Activated naive CD8-positive, alpha-beta T cell treated with anti-CD3 and anti-CD28 coated beads, Interleukin-2, amount 10 ng/mL, durations not matched to agents 7 days and 5 days (primary cell): ENCODE measurements around the gene TTC27. TPM values are rescaled to one million over a fixed set of nuclear protein-coding genes. Genes with fewer than 3 reads are reported as not detected.
A peak's percentile ranks its signal among the peaks of the same experiment; 100 is the strongest.
"Not testable (repeated sequence)": the region's sequence is repeated elsewhere in the genome, so short reads cannot be mapped to it uniquely, and the experiment has no call there.

Experiments used
- ATAC-seq: fragments of 150-1000 bp; cut with Tn5 transposase; one replicate; pipeline ENCODE4 v1.10.0; 2021; ENCODE audit warnings: low read depth, moderate library complexity
- POLR2A ChIA-PET: fragments of 350-600 bp; sonication (Branson Sonifier 250); formaldehyde crosslinking; loops from one replicate; lab custom pipeline; 2021; ENCODE audit warnings: antibody characterized with exemption; lab: Charles Lee
- DNase-seq: peaks from one replicate; pipeline ENCODE4 v3.0.0; 2021
- H3K27ac Mint-ChIP-seq: one replicate; pipeline ENCODE4 v1.8.0; 2022; ENCODE audit warnings: mild to moderate bottlenecking, mixed read lengths
- H3K27me3 Mint-ChIP-seq: one replicate; pipeline ENCODE4 v1.8.0; 2022; ENCODE audit warnings: mild to moderate bottlenecking, moderate library complexity, mixed read lengths
- H3K36me3 Mint-ChIP-seq: one replicate; pipeline ENCODE4 v1.8.0; 2021; ENCODE audit warnings: mild to moderate bottlenecking, mixed read lengths
- H3K4me1 Mint-ChIP-seq: one replicate; pipeline ENCODE4 v1.8.0; 2021; ENCODE audit warnings: mixed read lengths
- H3K4me3 Mint-ChIP-seq: one replicate; pipeline ENCODE4 v1.8.0; 2022; ENCODE audit warnings: mild to moderate bottlenecking, moderate library complexity, mixed read lengths
- H3K9me3 Mint-ChIP-seq: one replicate; pipeline ENCODE4 v1.8.0; 2021; ENCODE audit warnings: mixed read lengths
- total RNA-seq, 2 experiments: library from RNA; stranded (reverse); gene quantifications; one replicate each; pipeline ENCODE4 v1.2.3, GENCODE V29; 2021

The TTC27 gene
- total RNA-seq, 2 experiments from 2014 or later = 14.9 to 19.4 TPM

- POLR2A ChIA-PET = no interaction called here
- H3K4me3 Mint-ChIP-seq = no peak overlapping the region
Measured at GRCh38 chr2:32738939-32739338, 111.1 kb downstream of the TTC27 start.

DNA sequence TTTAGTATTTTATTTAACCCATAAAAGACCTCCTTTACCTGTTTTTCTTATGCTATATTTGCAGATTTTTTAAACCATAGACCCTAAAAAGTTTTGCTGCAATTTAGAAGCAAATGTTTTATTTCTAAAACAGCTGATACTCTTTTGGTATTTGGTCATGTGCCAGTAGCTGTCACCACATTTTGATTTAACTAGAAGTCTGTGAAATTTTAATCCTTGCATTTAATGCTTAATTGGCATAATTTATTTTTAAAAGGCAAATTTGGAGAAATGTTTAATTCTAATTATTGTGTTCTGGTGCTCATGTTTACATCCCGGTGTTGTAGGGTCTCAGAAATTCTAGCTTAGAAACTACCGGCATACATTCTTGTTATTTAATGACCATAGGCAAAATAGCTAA is 111.8 kb downstream of the TTC27 start:
- Mint-ChIP-seq H3K4me1 (no peaks in the 10 kb centered on the region), H3K4me3 (no peak overlapping the region), H3K36me3 (peaks cover 36% of the 10 kb centered on the region), H3K27ac (no peak overlapping the region), H3K27me3 (no peaks in the 10 kb centered on the region), H3K9me3 (peaks cover 1% of the 10 kb centered on the region)
- ATAC-seq (no peak), DNase-seq (no peak)
- POLR2A ChIA-PET = no interaction called here

More at GRCh38 chr2:32738939-32739338, 111.1 kb downstream of the TTC27 start:
- H3K36me3 Mint-ChIP-seq = peaks cover 31% of the 10 kb centered on the region
- DNase-seq (no peak), ATAC-seq (no peak)
- peaks cover 1% of the 10 kb centered on the region for H3K9me3 Mint-ChIP-seq
- no peaks in the 10 kb centered on the region for H3K27me3 Mint-ChIP-seq
- H3K27ac Mint-ChIP-seq = no peak overlapping the region
- H3K4me1 Mint-ChIP-seq = no peaks in the 10 kb centered on the region

DNA sequence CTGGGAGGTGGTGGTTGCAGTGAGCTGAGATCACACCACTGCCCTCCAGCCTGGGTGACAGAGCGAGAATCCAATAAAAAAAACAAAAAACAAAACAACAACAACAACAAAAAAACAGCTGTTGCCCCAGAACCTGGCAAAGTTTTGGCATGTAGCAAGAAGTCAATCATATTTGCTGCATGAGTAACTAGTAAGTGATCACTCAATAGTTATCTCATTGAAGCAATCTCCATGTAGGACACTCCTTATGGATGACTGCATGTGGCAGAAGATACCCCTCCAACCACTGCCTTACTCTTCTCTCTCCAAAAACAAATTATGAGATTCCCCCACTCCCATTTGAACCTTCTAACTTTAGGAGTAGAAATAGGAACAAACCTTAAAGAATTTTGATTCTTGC is 113.7 kb downstream of the TTC27 start:
- peaks cover 1% of the 10 kb centered on the region for H3K9me3 Mint-ChIP-seq
- H3K4me3 Mint-ChIP-seq = no peak overlapping the region
- no peak for ATAC-seq
- POLR2A ChIA-PET = no interaction called here
- H3K4me1 Mint-ChIP-seq = no peaks in the 10 kb centered on the region
- peaks cover 36% of the 10 kb centered on the region for H3K36me3 Mint-ChIP-seq
- H3K27me3 Mint-ChIP-seq = no peaks in the 10 kb centered on the region
- H3K27ac Mint-ChIP-seq = no peak overlapping the region
- DNase-seq = no peak

GRCh38 chr2:32742376-32742775 is 114.5 kb downstream of the TTC27 start:
- peaks cover 35% of the 10 kb centered on the region for H3K36me3 Mint-ChIP-seq
- H3K27ac Mint-ChIP-seq = no peak overlapping the region
- DNase-seq (no peak), ATAC-seq (no peak)
- no peaks in the 10 kb centered on the region for H3K27me3 Mint-ChIP-seq
- no peaks in the 10 kb centered on the region for H3K4me1 Mint-ChIP-seq
- POLR2A ChIA-PET = no interaction called here
- peaks cover 1% of the 10 kb centered on the region for H3K9me3 Mint-ChIP-seq
- H3K4me3 Mint-ChIP-seq = no peak overlapping the region

DNA sequence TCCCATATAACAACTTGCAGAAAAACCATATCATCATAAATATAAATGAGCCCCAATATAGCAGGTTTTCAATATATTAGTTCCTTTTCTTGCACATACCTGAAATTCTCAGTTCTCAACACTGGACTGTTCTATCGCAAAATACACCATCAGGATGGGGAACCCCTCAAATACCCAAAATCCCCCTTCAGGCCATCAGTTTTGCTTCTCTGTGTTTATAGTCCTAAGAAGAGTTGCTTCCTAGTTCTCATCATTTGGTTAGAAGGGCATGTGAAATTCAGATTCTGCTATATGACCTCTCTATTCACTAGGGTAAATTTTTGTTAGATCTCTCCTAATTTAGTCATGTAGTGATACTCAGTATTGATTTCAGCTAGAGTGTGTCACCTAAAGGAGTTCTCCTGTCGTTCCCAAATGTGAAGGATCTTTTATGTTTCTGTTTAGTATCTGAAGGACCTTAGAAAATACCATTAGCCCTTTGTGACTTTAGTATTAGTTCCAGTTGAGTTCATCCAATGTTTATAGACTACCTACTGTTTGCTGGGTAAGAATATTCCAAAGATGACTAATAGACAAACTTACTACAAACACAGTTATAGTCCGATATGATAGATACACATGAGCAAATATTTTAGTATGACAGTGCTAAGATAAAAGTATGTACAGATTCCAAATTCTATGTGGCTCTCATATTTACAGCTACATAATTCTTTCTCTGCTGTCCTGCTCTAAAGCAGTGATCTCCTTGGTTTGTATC is 115.8 kb downstream of the TTC27 start:
- Mint-ChIP-seq H3K4me3 (no peak overlapping the region), H3K36me3 (peaks cover 34% of the 10 kb centered on the region), H3K4me1 (no peaks in the 10 kb centered on the region), H3K9me3 (peaks cover 1% of the 10 kb centered on the region), H3K27ac (no peak overlapping the region), H3K27me3 (no peaks in the 10 kb centered on the region)
- POLR2A ChIA-PET = no interaction called here
- DNase-seq (no peak), ATAC-seq (no peak)

GRCh38 chr2:32745191-32745590 is 117.3 kb downstream of the TTC27 start:
- no peaks in the 10 kb centered on the region for H3K27me3 Mint-ChIP-seq
- peaks cover 33% of the 10 kb centered on the region for H3K36me3 Mint-ChIP-seq
- POLR2A ChIA-PET = no interaction called here
- peaks cover 1% of the 10 kb centered on the region for H3K9me3 Mint-ChIP-seq
- ATAC-seq (no peak), DNase-seq (no peak)
- no peak overlapping the region for H3K27ac Mint-ChIP-seq
- no peak overlapping the region for H3K4me3 Mint-ChIP-seq
- H3K4me1 Mint-ChIP-seq = no peaks in the 10 kb centered on the region

- no peak overlapping the region for H3K4me3 Mint-ChIP-seq
- DNase-seq = no peak
- H3K27me3 Mint-ChIP-seq = no peaks in the 10 kb centered on the region
- no peak overlapping the region for H3K27ac Mint-ChIP-seq
- H3K36me3 Mint-ChIP-seq = peaks cover 35% of the 10 kb centered on the region
- POLR2A ChIA-PET = interaction anchor here (0.6 kb wide), 1 partner anchor 735 kb away, joined by 3 read pairs; no protein-coding TSS in a partner anchor
- no peaks in the 10 kb centered on the region for H3K4me1 Mint-ChIP-seq
- H3K9me3 Mint-ChIP-seq = peaks cover 1% of the 10 kb centered on the region
- ATAC-seq = no peak
Measured at GRCh38 chr2:32745675-32746074, 117.8 kb downstream of the TTC27 start.

DNA sequence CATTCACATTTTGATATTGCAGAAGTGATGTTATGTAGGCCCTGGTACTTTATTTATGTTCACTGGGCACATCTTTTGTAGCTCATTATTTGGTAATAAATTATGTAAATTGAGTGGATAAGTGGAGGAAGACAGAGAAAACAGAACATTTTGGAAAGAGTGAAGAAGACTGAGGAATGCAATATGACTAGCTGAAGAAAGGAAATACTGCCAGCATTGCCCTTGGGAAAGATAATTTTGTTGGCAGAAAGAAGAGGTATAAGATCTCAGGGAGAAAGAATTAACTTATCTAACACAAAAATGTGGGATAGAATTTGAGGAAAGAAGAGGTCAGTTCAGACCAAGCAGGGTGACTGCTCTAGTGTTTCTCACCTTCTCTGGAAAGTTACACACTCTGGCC is 118.8 kb downstream of the TTC27 start:
- peaks cover 33% of the 10 kb centered on the region for H3K36me3 Mint-ChIP-seq
- POLR2A ChIA-PET = no interaction called here
- H3K27me3 Mint-ChIP-seq = no peaks in the 10 kb centered on the region
- H3K27ac Mint-ChIP-seq = no peak overlapping the region
- H3K9me3 Mint-ChIP-seq = no peaks in the 10 kb centered on the region
- no peak overlapping the region for H3K4me3 Mint-ChIP-seq
- H3K4me1 Mint-ChIP-seq = no peaks in the 10 kb centered on the region
- DNase-seq (no peak), ATAC-seq (no peak)

DNA sequence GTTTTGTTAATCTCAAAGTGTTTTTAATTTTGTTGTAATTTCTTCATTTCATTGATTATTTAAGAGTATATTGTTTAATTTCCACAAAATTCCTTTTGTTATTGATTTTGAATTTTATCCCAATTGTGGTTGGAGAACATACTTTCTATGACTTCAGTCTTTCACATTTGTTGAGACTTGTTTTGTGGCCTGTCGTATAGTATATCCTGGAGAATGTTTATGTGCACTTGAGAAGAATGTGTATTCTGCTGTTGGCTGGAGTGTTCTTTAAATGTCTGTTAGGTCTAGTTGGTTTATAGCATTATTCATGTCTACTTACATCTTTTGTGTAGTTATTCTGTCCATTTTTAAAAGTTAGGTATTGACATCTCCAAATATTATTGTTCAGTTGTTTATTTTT is 120.3 kb downstream of the TTC27 start:
- ATAC-seq = no peak
- Mint-ChIP-seq H3K36me3 (peaks cover 33% of the 10 kb centered on the region), H3K27me3 (no peaks in the 10 kb centered on the region), H3K4me1 (no peaks in the 10 kb centered on the region), H3K27ac (no peak overlapping the region), H3K9me3 (no peaks in the 10 kb centered on the region), H3K4me3 (no peak overlapping the region)
- no peak for DNase-seq
- POLR2A ChIA-PET = no interaction called here

GRCh38 chr2:32750880-32751279 is 123.0 kb downstream of the TTC27 start:
- no peak overlapping the region for H3K27ac Mint-ChIP-seq
- H3K4me3 Mint-ChIP-seq = no peak overlapping the region
- DNase-seq (no peak), ATAC-seq (no peak)
- POLR2A ChIA-PET = no interaction called here
- H3K36me3 Mint-ChIP-seq = peaks cover 20% of the 10 kb centered on the region
- peaks cover 2% of the 10 kb centered on the region for H3K4me1 Mint-ChIP-seq
- no peaks in the 10 kb centered on the region for H3K9me3 Mint-ChIP-seq
- no peaks in the 10 kb centered on the region for H3K27me3 Mint-ChIP-seq

GRCh38 chr2:32752205-32752604 is 124.4 kb downstream of the TTC27 start:
- DNase-seq (no peak), ATAC-seq (no peak)
- POLR2A ChIA-PET = no interaction called here
- Mint-ChIP-seq H3K27me3 (no peaks in the 10 kb centered on the region), H3K4me1 (peaks cover 9% of the 10 kb centered on the region), H3K36me3 (peaks cover 18% of the 10 kb centered on the region), H3K9me3 (no peaks in the 10 kb centered on the region), H3K4me3 (no peak overlapping the region), H3K27ac (no peak overlapping the region)

DNA sequence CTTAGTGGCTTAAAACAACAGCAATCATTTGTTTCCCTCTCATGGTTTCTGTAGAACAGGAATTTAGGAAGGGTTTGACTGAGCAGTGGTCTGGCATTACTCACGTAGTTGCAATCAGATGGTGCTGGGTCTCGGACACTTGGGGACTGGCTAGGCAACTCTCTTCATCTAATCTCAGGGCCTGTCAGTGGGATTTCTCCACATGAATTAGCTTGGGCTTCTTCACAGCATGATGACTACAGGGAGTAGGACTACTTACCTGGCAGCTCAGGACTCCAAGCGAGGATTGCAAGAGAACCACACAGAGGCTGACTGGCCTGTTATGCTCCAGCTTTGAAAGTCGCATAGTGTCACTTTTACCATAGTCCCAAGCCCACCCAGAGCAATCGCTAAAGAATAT is 125.1 kb downstream of the TTC27 start:
- DNase-seq (no peak), ATAC-seq (no peak)
- H3K9me3 Mint-ChIP-seq = no peaks in the 10 kb centered on the region
- POLR2A ChIA-PET = no interaction called here
- H3K4me3 Mint-ChIP-seq = no peak overlapping the region
- no peaks in the 10 kb centered on the region for H3K27me3 Mint-ChIP-seq
- no peak overlapping the region for H3K27ac Mint-ChIP-seq
- H3K36me3 Mint-ChIP-seq = peaks cover 18% of the 10 kb centered on the region
- peaks cover 11% of the 10 kb centered on the region for H3K4me1 Mint-ChIP-seq

DNA sequence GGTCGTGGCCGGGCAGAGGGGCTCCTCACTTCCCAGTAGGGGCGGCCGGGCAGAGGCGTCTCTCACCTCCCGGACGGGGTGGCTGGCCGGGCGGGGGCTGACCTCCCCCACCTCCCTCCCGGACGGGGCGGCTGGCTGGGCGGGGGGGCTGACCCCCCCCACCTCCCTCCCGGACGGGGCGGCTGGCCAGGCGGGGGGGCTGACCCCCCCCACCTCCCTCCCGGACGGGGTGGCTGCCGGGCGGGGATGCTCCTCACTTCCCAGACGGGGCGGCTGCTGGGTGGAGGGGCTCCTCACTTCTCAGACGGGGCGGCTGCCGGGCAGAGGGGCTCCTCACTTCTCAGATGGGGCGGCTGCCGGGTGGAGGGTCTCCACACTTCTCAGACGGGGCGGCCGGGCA is 126.8 kb downstream of the TTC27 start:
- H3K27me3 Mint-ChIP-seq, POLR2A ChIA-PET, H3K4me3 Mint-ChIP-seq, H3K9me3 Mint-ChIP-seq, ATAC-seq, DNase-seq, H3K27ac Mint-ChIP-seq: not testable (repeated sequence)
- H3K4me1 Mint-ChIP-seq = peaks cover 12% of the 10 kb centered on the region
- peaks cover 18% of the 10 kb centered on the region for H3K36me3 Mint-ChIP-seq

- Mint-ChIP-seq H3K27ac (peak overlapping the region; percentile 83), H3K36me3 (peaks cover 20% of the 10 kb centered on the region)
- ATAC-seq = peak; percentile 32
Measured at GRCh38 chr2:32755666-32756065, 127.8 kb downstream of the TTC27 start.

More at GRCh38 chr2:32755666-32756065, 127.8 kb downstream of the TTC27 start:
- POLR2A ChIA-PET = no interaction called here
- peak overlapping the region; percentile 78 for H3K4me3 Mint-ChIP-seq
- no peaks in the 10 kb centered on the region for H3K9me3 Mint-ChIP-seq
- peaks cover 12% of the 10 kb centered on the region for H3K4me1 Mint-ChIP-seq
- H3K27me3 Mint-ChIP-seq = no peaks in the 10 kb centered on the region
- no peak for DNase-seq
